HG02943 (cell line): ENCODE data around the gene CHPT1.

Experiments used
- ATAC-seq: cut with Tn5 transposase; IDR thresholded peaks from one replicate; pipeline ENCODE4 v1.9.1; 2021; ENCODE audit warnings: mild to moderate bottlenecking, low read depth, moderate library complexity; ENCODE audit not compliant: unreplicated experiment

CHPT1 gene

GRCh38 chr12:101759396-101760047 lies 62.1 kb downstream of the CHPT1 start:
- no peak for ATAC-seq

GRCh38 chr12:101761350-101761749 lies 63.9 kb downstream of the CHPT1 start:
- ATAC-seq: no peak

- no peak for ATAC-seq
Measured at GRCh38 chr12:101761781-101762180, 64.3 kb downstream of the CHPT1 start.

- ATAC-seq: no peak
Measured at GRCh38 chr12:101763246-101763931, 65.9 kb downstream of the CHPT1 start.

GRCh38 chr12:101764051-101764792 lies 66.8 kb downstream of the CHPT1 start:
- no peak for ATAC-seq

- ATAC-seq: no peak
Measured at GRCh38 chr12:101767537-101767936, 70.1 kb downstream of the CHPT1 start.

- no peak for ATAC-seq
Measured at GRCh38 chr12:101768781-101769180, 71.3 kb downstream of the CHPT1 start.

GRCh38 chr12:101769865-101770264 lies 72.4 kb downstream of the CHPT1 start:
- no peak for ATAC-seq

- ATAC-seq: no peak
Measured at GRCh38 chr12:101772012-101772775, 74.8 kb downstream of the CHPT1 start.

- no peak for ATAC-seq
Measured at GRCh38 chr12:101773650-101774162, 76.3 kb downstream of the CHPT1 start.

GRCh38 chr12:101775816-101776215 lies 78.4 kb downstream of the CHPT1 start:
- ATAC-seq: no peak

- no peak for ATAC-seq
Measured at GRCh38 chr12:101777485-101777884, 80.0 kb downstream of the CHPT1 start.

GRCh38 chr12:101777978-101778377 lies 80.5 kb downstream of the CHPT1 start:
- ATAC-seq: no peak
